Thymus (tissue), 11 donors: Measurements from ENCODE around the gene PNPLA6. TPM values are rescaled to one million over a fixed set of nuclear protein-coding genes. Genes with fewer than 3 reads are reported as not detected.

ENCODE experiments used
- DNase-seq, 9 donors: peaks; one replicate each; pipeline ENCODE4 v3.0.0-alpha.2; 2013; ENCODE audit warnings: low spot score in 9 of 9, low read depth in 6 of 9, missing footprints in 1 of 9
- H3K27ac ChIP-seq, 2 donors: one replicate each; pipeline ENCODE4 v1.5.1; 2013; ENCODE audit warnings: control low read depth in 1 of 2, low read depth in 1 of 2, low read length in 1 of 2, mild to moderate bottlenecking in 1 of 2, moderate library complexity in 1 of 2
- H3K27me3 ChIP-seq, 2 donors: one replicate each; pipeline ENCODE4 v1.5.1; 2013; ENCODE audit warnings: low read length in 1 of 2; ENCODE audit not compliant: control insufficient read depth in 2 of 2, insufficient read depth in 1 of 2
- H3K36me3 ChIP-seq, 2 donors: one replicate each; pipeline ENCODE4 v1.5.1; 2013; ENCODE audit warnings: low read length in 1 of 2, mild to moderate bottlenecking in 1 of 2, moderate library complexity in 1 of 2; ENCODE audit not compliant: control insufficient read depth in 2 of 2, insufficient read depth in 2 of 2
- H3K4me1 ChIP-seq, 2 donors: one replicate each; pipeline ENCODE4 v1.5.1; 2013; ENCODE audit warnings: low read length in 2 of 2; ENCODE audit not compliant: control insufficient read depth in 2 of 2, insufficient read depth in 2 of 2
- H3K4me3 ChIP-seq, 2 donors: one replicate each; pipeline ENCODE4 v1.5.1; 2013; ENCODE audit warnings: low read length in 2 of 2, control low read depth in 1 of 2, mild to moderate bottlenecking in 1 of 2
- H3K9me3 ChIP-seq, 2 donors: one replicate each; pipeline ENCODE4 v1.5.1; 2013; ENCODE audit warnings: low read length in 1 of 2, mild to moderate bottlenecking in 1 of 2; ENCODE audit not compliant: control insufficient read depth in 2 of 2, insufficient read depth in 1 of 2
- WGBS: extraction: QIAGEN DNeasy Blood & Tissue Kit; methylation state at CpG from one replicate; pipeline ENCODE4 v1.1.7; 2013; 5-methylcytosine and 5-hydroxymethylcytosine counted together
- polyA plus RNA-seq: library from polyadenylated mRNA; stranded (reverse); fragments of 200-250 nt; gene quantifications from one replicate; pipeline ENCODE4 v1.2.3, GENCODE V29; 2013
- total RNA-seq: library from RNA; stranded (reverse); fragments of 120-200 nt; gene quantifications from one replicate; pipeline ENCODE4 v1.2.4, GENCODE V29; 2013
- donor health status: healthy.

Gene PNPLA6
- total and polyA plus RNA-seq, 2 donors = 17.3 to 75.3 TPM

- Histone ChIP-seq H3K27ac (no peak overlapping the region), H3K4me3 (no peak overlapping the region), H3K36me3 (peaks cover 23 to 41% of the 10 kb centered on the region in 2 donors), H3K27me3 (no peaks in the 10 kb centered on the region), H3K9me3 (no peaks in the 10 kb centered on the region), H3K4me1 (no peaks in the 10 kb centered on the region)
- WGBS = 83% methylated on average over 8 of the region's 8 CpGs
- no peak for DNase-seq
These were observed 9.8 kb downstream of the PNPLA6 start for GRCh38 chr19:7545300-7545699.

GRCh38 chr19:7545904-7546303 lies 10.4 kb downstream of the PNPLA6 start:
- DNase-seq = peak in 1 of 9 donors; percentile 25
- no peaks in the 10 kb centered on the region for H3K4me1 ChIP-seq
- H3K36me3 ChIP-seq = peaks cover 23 to 41% of the 10 kb centered on the region in 2 donors
- H3K27ac ChIP-seq = no peak overlapping the region
- no peaks in the 10 kb centered on the region for H3K9me3 ChIP-seq
- no peaks in the 10 kb centered on the region for H3K27me3 ChIP-seq
- WGBS = 69% methylated on average over 1 of the region's 1 CpG
- no peak overlapping the region for H3K4me3 ChIP-seq

- 87% methylated on average over 3 of the region's 3 CpGs for WGBS
- peaks cover 0 to 5% of the 10 kb centered on the region in 2 donors for H3K9me3 ChIP-seq
- H3K27me3 ChIP-seq = no peaks in the 10 kb centered on the region
- no peak overlapping the region for H3K27ac ChIP-seq
- peaks cover 0 to 8% of the 10 kb centered on the region in 2 donors for H3K4me1 ChIP-seq
- no peak for DNase-seq
- no peak overlapping the region for H3K4me3 ChIP-seq
- peaks cover 13 to 30% of the 10 kb centered on the region in 2 donors for H3K36me3 ChIP-seq
These were observed 11.6 kb downstream of the PNPLA6 start for GRCh38 chr19:7547159-7547558.

GRCh38 chr19:7549429-7550148 lies 14.1 kb downstream of the PNPLA6 start:
- DNase-seq = no peak
- H3K9me3 ChIP-seq = peaks cover 0 to 5% of the 10 kb centered on the region in 2 donors
- 98% methylated on average over 36 of the region's 36 CpGs for WGBS
- H3K36me3 ChIP-seq = peaks cover 4 to 29% of the 10 kb centered on the region in 2 donors
- H3K4me3 ChIP-seq = no peak overlapping the region
- H3K4me1 ChIP-seq = peaks cover 0 to 8% of the 10 kb centered on the region in 2 donors
- no peaks in the 10 kb centered on the region for H3K27me3 ChIP-seq
- no peak overlapping the region for H3K27ac ChIP-seq

GRCh38 chr19:7550169-7550770 lies 14.8 kb downstream of the PNPLA6 start:
- Histone ChIP-seq H3K4me1 (peaks cover 0 to 8% of the 10 kb centered on the region in 2 donors), H3K27me3 (no peaks in the 10 kb centered on the region), H3K9me3 (peaks cover 0 to 9% of the 10 kb centered on the region in 2 donors), H3K36me3 (peaks cover 8 to 31% of the 10 kb centered on the region in 2 donors), H3K4me3 (no peak overlapping the region), H3K27ac (no peak overlapping the region)
- DNase-seq = no peak
- WGBS = 98% methylated on average over 41 of the region's 41 CpGs

- peak overlapping the region; percentile 30 to 34 for H3K4me3 ChIP-seq
- H3K4me1 ChIP-seq = peaks cover 0 to 8% of the 10 kb centered on the region in 2 donors
- WGBS = 66% methylated on average over 51 of the region's 51 CpGs
- DNase-seq = peak; percentile 56 to 91 (median 69)
- peaks cover 0 to 9% of the 10 kb centered on the region in 2 donors for H3K9me3 ChIP-seq
- peaks cover 16 to 36% of the 10 kb centered on the region in 2 donors for H3K36me3 ChIP-seq
- H3K27ac ChIP-seq = no peak overlapping the region
- no peaks in the 10 kb centered on the region for H3K27me3 ChIP-seq
These were observed 15.7 kb downstream of the PNPLA6 start for GRCh38 chr19:7550987-7551761.

- peaks cover 0 to 9% of the 10 kb centered on the region in 2 donors for H3K9me3 ChIP-seq
- WGBS = 64% methylated on average over 2 of the region's 2 CpGs
- H3K27ac ChIP-seq = no peak overlapping the region
- H3K4me3 ChIP-seq = no peak overlapping the region
- peaks cover 0 to 8% of the 10 kb centered on the region in 2 donors for H3K4me1 ChIP-seq
- H3K27me3 ChIP-seq = no peaks in the 10 kb centered on the region
- DNase-seq = peak in 1 of 9 donors; percentile 29
- peaks cover 27 to 52% of the 10 kb centered on the region in 2 donors for H3K36me3 ChIP-seq
These were observed 17.3 kb downstream of the PNPLA6 start for GRCh38 chr19:7552781-7553180.

GRCh38 chr19:7554565-7554964 lies 19.0 kb downstream of the PNPLA6 start:
- Histone ChIP-seq H3K4me1 (peaks cover 0 to 8% of the 10 kb centered on the region in 2 donors), H3K36me3 (peaks cover 37 to 65% of the 10 kb centered on the region in 2 donors), H3K27ac (no peak overlapping the region), H3K4me3 (no peak overlapping the region), H3K27me3 (no peaks in the 10 kb centered on the region), H3K9me3 (peaks cover 1 to 9% of the 10 kb centered on the region in 2 donors)
- DNase-seq = no peak
- WGBS = 98% methylated on average over 28 of the region's 28 CpGs
